SHP77 (cell line): ENCODE measurements around the gene INPP4A.
A peak's percentile ranks its signal among the peaks of the same experiment; 100 is the strongest.

Source experiments
- DNase-seq, 2 experiments: peaks; one replicate each; lab custom pipeline; 2025; lab: John Stamatoyannopoulos, UW

The INPP4A gene

DNA sequence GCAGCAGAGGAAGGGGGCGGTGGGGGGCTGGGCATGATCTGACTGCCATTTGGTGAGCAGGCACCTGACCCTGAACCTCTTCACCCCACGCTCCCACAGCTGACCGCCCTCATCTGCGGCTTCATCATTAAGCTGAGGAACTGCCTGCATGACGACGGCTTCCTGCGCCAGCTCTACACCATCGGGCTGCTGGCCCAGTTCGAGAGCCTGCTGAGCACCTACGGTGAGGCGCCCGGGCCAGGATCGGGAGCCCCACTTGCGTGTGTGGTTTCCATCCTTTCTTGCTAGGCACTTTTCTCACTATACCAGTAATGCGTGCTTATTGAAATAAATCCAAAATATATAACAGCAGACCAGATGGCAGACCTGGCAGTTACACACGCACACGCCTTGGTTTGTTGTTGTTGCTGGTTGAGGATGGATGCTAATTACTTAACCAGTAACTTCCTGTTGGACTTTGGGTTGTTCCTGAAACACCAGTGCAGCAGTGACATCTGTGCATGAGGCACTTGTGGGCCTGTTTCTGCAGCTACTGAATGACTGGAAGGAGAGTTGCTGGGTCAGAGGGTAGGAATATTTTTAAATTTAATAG lies 120.0 kb downstream of the INPP4A start:
- DNase-seq = no peak

GRCh38 chr2:98565286-98565860 lies 120.7 kb downstream of the INPP4A start:
- DNase-seq = no peak

GRCh38 chr2:98565941-98566340 lies 121.3 kb downstream of the INPP4A start:
- no peak for DNase-seq

GRCh38 chr2:98568161-98568956 lies 123.7 kb downstream of the INPP4A start:
- DNase-seq = no peak

- DNase-seq = peak; percentile 14 to 30
Measured at GRCh38 chr2:98569197-98569793, 124.6 kb downstream of the INPP4A start.

GRCh38 chr2:98569915-98570314 lies 125.3 kb downstream of the INPP4A start:
- DNase-seq = no peak

- DNase-seq = no peak
Measured at GRCh38 chr2:98570356-98570755, 125.7 kb downstream of the INPP4A start.

- DNase-seq = no peak
Measured at GRCh38 chr2:98571121-98571701, 126.6 kb downstream of the INPP4A start.

DNA sequence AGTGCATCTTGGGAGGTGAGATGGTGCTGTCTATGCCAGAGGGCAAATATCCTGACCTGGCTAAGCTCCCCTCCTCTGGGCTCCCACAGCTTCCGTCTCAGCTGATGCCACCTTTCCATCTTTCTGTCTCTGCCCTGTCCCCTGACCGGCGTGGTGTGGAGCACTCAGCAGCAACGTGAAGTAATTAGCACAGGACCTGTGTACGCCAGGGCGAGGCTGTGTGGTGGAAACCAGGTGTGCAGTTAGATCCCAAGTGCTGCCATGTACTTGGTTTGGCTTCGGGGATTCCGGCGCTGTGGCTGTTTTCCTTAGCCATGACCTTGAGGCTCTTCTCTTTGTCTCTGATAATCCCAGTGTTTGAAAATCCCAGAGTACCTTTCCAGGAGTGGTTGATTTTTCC lies 127.1 kb downstream of the INPP4A start:
- no peak for DNase-seq

DNA sequence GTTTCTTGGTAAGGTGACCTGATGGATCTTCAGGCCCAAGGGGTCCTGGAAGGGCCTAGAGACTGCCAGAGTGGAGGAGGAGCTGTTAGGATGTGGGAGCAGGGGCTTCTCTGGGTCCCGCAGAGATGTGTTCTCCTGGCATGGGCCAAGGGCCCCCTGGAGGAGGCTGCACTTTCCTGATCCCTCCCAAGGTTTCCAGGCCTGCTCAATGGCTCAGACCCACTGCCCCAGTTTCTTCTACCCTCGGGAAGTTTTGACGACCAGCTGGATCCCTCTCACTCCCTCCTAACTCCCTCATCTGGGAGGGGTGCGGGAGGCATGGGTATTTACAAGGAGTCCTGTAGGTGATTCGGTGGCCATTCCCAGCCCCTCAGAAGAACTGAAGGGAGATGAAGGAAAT lies 127.6 kb downstream of the INPP4A start:
- DNase-seq = no peak

DNA sequence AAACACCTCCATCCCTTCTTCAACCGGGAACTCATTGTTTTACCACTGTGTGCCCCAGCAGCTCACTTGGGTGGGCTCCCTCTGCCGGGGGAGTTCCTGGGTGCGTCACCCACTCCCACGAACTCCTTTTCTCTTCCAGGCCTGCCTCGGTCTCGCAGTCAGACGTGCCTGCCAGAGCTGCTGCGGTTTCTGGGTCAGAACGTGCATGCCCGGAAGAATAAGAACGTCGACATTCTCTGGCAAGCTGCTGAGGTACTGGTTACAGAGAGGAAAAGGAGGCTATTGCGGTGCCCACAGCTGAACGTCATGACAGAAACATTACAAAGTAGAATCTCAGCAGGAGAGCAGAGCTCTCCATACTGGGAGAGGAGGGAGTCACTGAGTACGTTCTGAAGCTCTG lies 128.0 kb downstream of the INPP4A start:
- DNase-seq = no peak

- no peak for DNase-seq
Measured at GRCh38 chr2:98573426-98573825, 128.8 kb downstream of the INPP4A start.

GRCh38 chr2:98576666-98577312 lies 132.1 kb downstream of the INPP4A start:
- no peak for DNase-seq

DNA sequence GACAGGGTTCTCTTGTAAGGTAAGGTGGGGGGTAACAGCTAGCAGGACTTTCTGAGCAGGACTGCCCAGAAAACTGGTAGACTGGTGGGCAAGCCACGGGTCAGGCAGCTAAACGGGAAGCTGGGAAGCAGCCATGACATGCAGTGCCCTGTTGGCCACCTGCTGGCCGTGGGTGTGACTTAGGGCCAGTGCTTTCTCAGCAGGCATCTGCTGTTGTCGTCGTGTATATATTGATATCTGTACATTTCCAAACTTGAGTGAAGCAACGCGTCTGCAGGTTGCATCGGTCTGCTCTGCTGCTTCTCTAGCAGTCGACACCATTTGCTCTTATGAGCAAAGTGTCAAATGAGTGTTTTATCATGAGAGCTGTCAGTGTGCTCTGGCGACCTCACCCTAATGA lies 132.7 kb downstream of the INPP4A start:
- peak in 1 of 2 experiments; percentile 2 for DNase-seq

DNA sequence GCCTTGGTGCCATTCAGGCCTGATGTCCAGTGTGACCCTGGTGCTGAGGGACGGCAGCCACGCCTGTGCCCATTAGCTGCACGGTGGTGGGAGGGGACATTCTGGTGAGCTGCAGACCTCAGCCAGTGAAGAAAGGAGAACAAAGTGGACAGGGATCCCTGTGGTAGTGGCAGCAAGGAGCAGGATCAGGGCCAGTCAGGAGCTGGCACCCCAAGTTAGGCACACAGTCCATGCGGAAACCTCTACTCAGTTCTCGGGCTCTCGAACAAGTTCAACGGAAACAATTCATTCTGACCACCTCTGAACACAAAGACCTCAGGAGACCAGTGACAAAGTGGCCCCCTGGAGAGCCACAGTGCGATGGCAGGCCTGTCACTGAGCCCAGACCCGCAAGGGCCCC lies 133.6 kb downstream of the INPP4A start:
- DNase-seq = no peak

GRCh38 chr2:98579926-98580325 lies 135.3 kb downstream of the INPP4A start:
- DNase-seq = no peak

GRCh38 chr2:98580656-98581284 lies 136.1 kb downstream of the INPP4A start:
- no peak for DNase-seq

GRCh38 chr2:98582523-98582922 lies 137.9 kb downstream of the INPP4A start:
- DNase-seq = no peak

GRCh38 chr2:98583276-98583675 lies 138.6 kb downstream of the INPP4A start:
- no peak for DNase-seq

GRCh38 chr2:98583816-98584618 lies 139.4 kb downstream of the INPP4A start:
- DNase-seq = no peak

DNA sequence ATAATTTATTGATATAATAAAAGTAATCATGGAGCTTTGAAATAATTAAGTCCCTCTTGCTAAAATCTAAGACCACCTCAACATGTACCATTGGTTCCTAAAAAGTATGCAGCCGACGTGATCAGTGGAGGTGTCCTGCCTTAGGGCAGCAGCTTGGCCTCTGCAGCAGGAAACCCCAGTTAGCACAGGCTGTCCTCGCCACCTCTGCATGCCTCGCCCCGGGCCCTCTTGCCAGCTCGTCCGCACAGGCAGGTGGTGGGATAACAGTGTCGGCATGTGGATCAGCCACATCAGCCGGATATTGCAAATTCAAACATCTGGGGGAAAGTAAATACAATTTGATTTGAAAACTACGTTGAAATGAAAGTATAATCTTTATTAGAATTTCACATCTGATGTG lies 140.7 kb downstream of the INPP4A start:
- no peak for DNase-seq
